ENCODE data around the gene CDC42BPA. TPM values are rescaled to one million over a fixed set of nuclear protein-coding genes. Genes with fewer than 3 reads are reported as not detected.

The CDC42BPA gene
- total and polyA plus RNA-seq, 3 donors from 2014 or later = 39.9 to 109 (median 105) TPM

DNA sequence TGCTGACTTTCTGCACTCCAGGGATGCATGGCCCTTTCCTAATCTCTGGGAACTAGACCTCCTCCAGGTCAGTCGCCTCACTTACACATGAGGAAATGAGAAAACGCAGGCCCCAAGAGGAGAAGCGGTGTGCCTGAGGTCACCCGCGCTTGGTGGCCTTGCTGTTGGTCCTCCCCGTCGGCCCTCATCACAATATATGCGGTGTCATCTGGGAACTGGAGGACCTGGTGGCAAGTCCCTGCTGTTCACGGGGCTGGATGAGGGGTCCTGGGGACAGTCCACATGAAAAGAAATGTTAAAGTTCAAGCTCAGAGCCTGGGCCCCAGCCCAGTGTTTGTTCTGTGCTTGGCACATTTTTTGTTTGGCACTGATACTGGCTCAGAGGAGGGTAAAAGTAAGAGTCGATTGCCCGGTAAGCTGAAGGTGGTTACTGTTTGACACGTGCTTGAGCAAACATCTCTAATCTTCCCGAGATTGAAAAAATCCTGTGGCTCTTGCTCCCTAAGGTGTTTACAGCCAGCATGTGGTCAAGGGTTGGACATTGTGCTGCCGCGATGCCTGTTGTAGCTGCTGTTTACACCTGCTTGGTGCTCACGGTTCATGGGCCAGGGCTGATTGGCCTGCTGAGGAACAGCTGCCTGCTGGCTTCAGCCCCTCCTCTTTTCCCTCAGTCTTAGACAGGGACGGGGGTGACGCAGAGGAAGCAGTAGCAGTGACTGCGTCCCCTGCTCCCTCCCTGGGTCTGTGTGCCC is 373.0 kb downstream of the CDC42BPA start:
- H3K27me3 ChIP-seq = no peaks in the 10 kb centered on the region
- 69 to 81% methylated on average over 19 of the region's 19 CpGs for WGBS, 2 donors
- H3K36me3 ChIP-seq (ENCODE audit: low read depth, missing control alignments) = no peaks in the 10 kb centered on the region
- DNase-seq = no peak
- no peak overlapping the region for H3K27ac ChIP-seq
- no peak overlapping the region for H3K4me3 ChIP-seq
- H3K9me3 ChIP-seq = no peaks in the 10 kb centered on the region
- peaks cover 20% of the 10 kb centered on the region for H3K4me1 ChIP-seq
- TF ChIP-seq POLR2A (IDR thresholded peaks at IDR 0.05) (no peak), CTCF (IDR thresholded peaks at IDR 0.05) (no peak)
- intact Hi-C loops (cut with DNase I; ENCODE audit: low total_unique reads) = no loop called here

GRCh38 chr1:226943927-226944326 is 374.4 kb downstream of the CDC42BPA start:
- no peak for TF ChIP-seq CTCF (IDR thresholded peaks at IDR 0.05)
- TF ChIP-seq POLR2A (IDR thresholded peaks at IDR 0.05) = no peak
- H3K4me1 ChIP-seq = peaks cover 20% of the 10 kb centered on the region
- intact Hi-C loops (cut with DNase I; ENCODE audit: low total_unique reads) = no loop called here
- no peaks in the 10 kb centered on the region for H3K9me3 ChIP-seq
- no peaks in the 10 kb centered on the region for H3K36me3 ChIP-seq (ENCODE audit: low read depth, missing control alignments)
- no peaks in the 10 kb centered on the region for H3K27me3 ChIP-seq
- no peak for DNase-seq
- no peak overlapping the region for H3K4me3 ChIP-seq
- 88 to 90% methylated on average over 2 of the region's 2 CpGs for WGBS, 2 donors
- H3K27ac ChIP-seq = no peak overlapping the region

DNA sequence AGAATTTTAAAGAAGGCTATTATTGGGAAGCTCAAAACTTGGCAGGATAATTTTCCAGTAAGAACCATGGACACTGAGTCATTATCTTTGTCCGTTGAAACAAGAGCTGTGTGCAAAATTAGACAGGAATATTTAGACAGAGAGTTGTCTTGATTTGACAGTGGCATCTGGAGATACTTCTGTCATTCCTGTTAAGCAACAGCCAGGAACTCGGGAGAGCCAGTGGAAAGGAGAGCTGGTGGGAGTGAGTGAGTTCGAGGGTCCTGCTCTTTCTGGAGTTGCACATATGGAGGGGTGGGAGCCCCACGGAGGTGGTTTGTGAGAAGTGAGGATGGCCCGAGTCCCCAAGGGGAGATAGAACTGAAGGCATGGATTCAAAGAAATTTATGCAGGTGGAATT is 375.1 kb downstream of the CDC42BPA start:
- Histone ChIP-seq H3K36me3 (ENCODE audit: low read depth, missing control alignments) (no peaks in the 10 kb centered on the region), H3K4me1 (peaks cover 28% of the 10 kb centered on the region), H3K27ac (no peak overlapping the region), H3K9me3 (no peaks in the 10 kb centered on the region), H3K4me3 (no peak overlapping the region), H3K27me3 (no peaks in the 10 kb centered on the region)
- 72 to 77% methylated on average over 5 of the region's 5 CpGs for WGBS, 2 donors
- TF ChIP-seq CTCF (IDR thresholded peaks at IDR 0.05) (no peak), POLR2A (IDR thresholded peaks at IDR 0.05) (no peak)
- no peak for DNase-seq
- intact Hi-C loops (cut with DNase I; ENCODE audit: low total_unique reads) = no loop called here

DNA sequence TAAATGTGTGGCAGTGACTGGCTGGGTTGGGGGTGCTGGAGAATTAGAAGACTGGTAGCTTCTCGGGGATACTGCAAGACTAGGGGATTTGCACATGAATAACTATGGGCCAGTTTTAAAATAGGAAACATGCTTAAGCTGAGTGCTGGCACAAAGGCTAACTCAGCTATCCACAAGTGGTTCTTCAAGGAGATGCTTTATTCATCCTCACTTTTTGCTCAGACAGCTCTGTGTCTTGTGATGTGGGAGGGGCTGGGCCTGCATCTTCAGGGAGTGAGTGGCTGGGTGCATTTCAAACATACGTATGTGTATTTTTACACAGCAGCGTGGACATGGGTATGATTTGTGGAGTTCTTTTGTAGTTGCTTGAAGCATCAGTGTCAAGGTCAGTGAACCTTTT is 375.9 kb downstream of the CDC42BPA start:
- TF ChIP-seq CTCF (IDR thresholded peaks at IDR 0.05) (no peak), POLR2A (IDR thresholded peaks at IDR 0.05) (no peak)
- H3K27ac ChIP-seq = no peak overlapping the region
- DNase-seq = peak; percentile 9
- intact Hi-C loops (cut with DNase I; ENCODE audit: low total_unique reads) = no loop called here
- no peak overlapping the region for H3K4me3 ChIP-seq
- no peaks in the 10 kb centered on the region for H3K9me3 ChIP-seq
- no peaks in the 10 kb centered on the region for H3K36me3 ChIP-seq (ENCODE audit: low read depth, missing control alignments)
- H3K4me1 ChIP-seq = peaks cover 33% of the 10 kb centered on the region
- WGBS, 2 donors = 66 to 77% methylated on average over 3 of the region's 3 CpGs
- no peaks in the 10 kb centered on the region for H3K27me3 ChIP-seq

GRCh38 chr1:226940806-226941067 is 377.6 kb downstream of the CDC42BPA start:
- intact Hi-C loops (cut with DNase I; ENCODE audit: low total_unique reads) = no loop called here
- Histone ChIP-seq H3K27me3 (no peaks in the 10 kb centered on the region), H3K36me3 (ENCODE audit: low read depth, missing control alignments) (no peaks in the 10 kb centered on the region), H3K27ac (peak overlapping the region; percentile 38 to 64), H3K4me3 (peak overlapping the region; percentile 57 to 92), H3K4me1 (peaks cover 33% of the 10 kb centered on the region), H3K9me3 (no peaks in the 10 kb centered on the region)
- no peak for DNase-seq
- TF ChIP-seq POLR2A (IDR thresholded peaks at IDR 0.05) = no peak
- TF ChIP-seq CTCF (IDR thresholded peaks at IDR 0.05) = no peak
- 30% methylated on average over 6 of the region's 6 CpGs for WGBS, 2 donors

Measured in testis (tissue), 3 donors.